ENCODE results near the gene MAOB. TPM values are rescaled to one million over a fixed set of nuclear protein-coding genes. Genes with fewer than 3 reads are reported as not detected.

Gene MAOB
- total and polyA plus RNA-seq, 2 donors (not counting 3 experiments of a cell fraction or from before 2014, with no cell fraction given) = not detected

DNA sequence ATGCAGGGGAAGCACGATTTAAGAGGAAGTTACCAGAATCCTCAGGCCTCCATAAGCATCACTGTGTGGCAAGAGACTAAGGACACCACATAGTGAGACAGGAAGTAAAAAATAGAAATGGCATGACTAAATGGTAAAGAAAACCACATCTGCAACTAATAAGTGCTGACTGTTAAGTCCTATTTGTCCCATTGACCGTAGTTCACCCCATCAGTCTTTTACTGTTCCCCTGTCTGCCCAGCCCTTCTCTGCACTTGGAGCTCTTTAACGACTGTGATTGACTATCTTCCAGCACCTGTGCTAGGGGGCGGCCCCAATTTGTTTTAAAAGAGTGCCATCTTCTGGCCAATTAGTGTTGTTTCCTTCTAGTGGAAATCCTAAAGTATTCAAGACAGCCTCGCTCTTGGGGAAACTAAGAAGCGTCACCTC is 132.0 kb downstream of the MAOB start:
- Histone ChIP-seq H2AFZ (ENCODE audit: low read depth, low read length) (no peak overlapping the region), H3K9me3 (replicated peaks; ENCODE audit: control insufficient read depth, insufficient read depth, low read length) (no peaks in the 10 kb centered on the region), H3K27ac (ENCODE audit: insufficient read depth, low read depth, low read length) (no peak overlapping the region), H3K36me3 (ENCODE audit: control insufficient read depth in 2 of 2, extremely low read depth in 1 of 2, insufficient read depth in 2 of 2, low read length in 2 of 2) (no peaks in the 10 kb centered on the region), H3K4me2 (ENCODE audit: insufficient read depth, low read length) (no peak overlapping the region), H3K79me2 (ENCODE audit: control insufficient read depth, insufficient read depth, low read length) (no peaks in the 10 kb centered on the region), H4K20me1 (replicated peaks; ENCODE audit: control insufficient read depth, extremely low read depth, insufficient read depth, low read length) (no peaks in the 10 kb centered on the region), H3K9me1 (replicated peaks; ENCODE audit: control insufficient read depth, extremely low read depth, insufficient read depth, low read length) (no peaks in the 10 kb centered on the region), H3K9ac (replicated peaks; ENCODE audit: extremely low read depth, insufficient read depth, low read length) (no peak overlapping the region), H3K27me3 (ENCODE audit: control insufficient read depth in 2 of 2, insufficient read depth in 2 of 2, low read length in 2 of 2) (no peaks in the 10 kb centered on the region), H3K4me1 (ENCODE audit: control insufficient read depth, extremely low read depth, insufficient read depth, low read length) (no peaks in the 10 kb centered on the region), H3K4me3 (replicated peaks in 1 of 3; ENCODE audit: insufficient read depth in 1 of 3, low read depth in 1 of 3, low read length in 3 of 3) (no peak overlapping the region)
- DNase-seq (ENCODE audit: low read depth, low spot score) (peak; percentile 57), FAIRE-seq (peak; percentile 91)
- dilution Hi-C loops (cut with MboI; ENCODE audit: extremely low pct_ligation_motif_present, low sequenced_read_pairs) (no loop called here), intact Hi-C loops (cut with micrococcal nuclease) (loop anchor here (1.0 kb wide), 3 partner anchors 96 to 401 kb away; no protein-coding TSS in a partner anchor)
- BruUV-seq (replicated peaks) = no TSS peak
- TF ChIP-seq, protein P1, sequence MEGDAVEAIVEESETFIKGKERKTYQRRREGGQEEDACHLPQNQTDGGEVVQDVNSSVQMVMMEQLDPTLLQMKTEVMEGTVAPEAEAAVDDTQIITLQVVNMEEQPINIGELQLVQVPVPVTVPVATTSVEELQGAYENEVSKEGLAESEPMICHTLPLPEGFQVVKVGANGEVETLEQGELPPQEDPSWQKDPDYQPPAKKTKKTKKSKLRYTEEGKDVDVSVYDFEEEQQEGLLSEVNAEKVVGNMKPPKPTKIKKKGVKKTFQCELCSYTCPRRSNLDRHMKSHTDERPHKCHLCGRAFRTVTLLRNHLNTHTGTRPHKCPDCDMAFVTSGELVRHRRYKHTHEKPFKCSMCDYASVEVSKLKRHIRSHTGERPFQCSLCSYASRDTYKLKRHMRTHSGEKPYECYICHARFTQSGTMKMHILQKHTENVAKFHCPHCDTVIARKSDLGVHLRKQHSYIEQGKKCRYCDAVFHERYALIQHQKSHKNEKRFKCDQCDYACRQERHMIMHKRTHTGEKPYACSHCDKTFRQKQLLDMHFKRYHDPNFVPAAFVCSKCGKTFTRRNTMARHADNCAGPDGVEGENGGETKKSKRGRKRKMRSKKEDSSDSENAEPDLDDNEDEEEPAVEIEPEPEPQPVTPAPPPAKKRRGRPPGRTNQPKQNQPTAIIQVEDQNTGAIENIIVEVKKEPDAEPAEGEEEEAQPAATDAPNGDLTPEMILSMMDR (IDR thresholded peaks at IDR 0.05; ENCODE audit: extremely low read depth in 1 of 2, insufficient read depth in 1 of 2, low read depth in 1 of 2, low read length in 2 of 2) = peak; percentile 17 to 20
- no peak for TF ChIP-seq POLR2AphosphoS5 (IDR thresholded peaks at IDR 0.05; ENCODE audit: insufficient read depth, low read depth, low read length)
- POLR2A ChIA-PET = no interaction called here
- CTCF ChIA-PET = interaction anchor here (0.5 to 3.1 kb wide), 27 partner anchors 8 to 1969 kb away, joined by 3 to 81 read pairs (median 5); partner anchors contain the start of gene MAOA

DNA sequence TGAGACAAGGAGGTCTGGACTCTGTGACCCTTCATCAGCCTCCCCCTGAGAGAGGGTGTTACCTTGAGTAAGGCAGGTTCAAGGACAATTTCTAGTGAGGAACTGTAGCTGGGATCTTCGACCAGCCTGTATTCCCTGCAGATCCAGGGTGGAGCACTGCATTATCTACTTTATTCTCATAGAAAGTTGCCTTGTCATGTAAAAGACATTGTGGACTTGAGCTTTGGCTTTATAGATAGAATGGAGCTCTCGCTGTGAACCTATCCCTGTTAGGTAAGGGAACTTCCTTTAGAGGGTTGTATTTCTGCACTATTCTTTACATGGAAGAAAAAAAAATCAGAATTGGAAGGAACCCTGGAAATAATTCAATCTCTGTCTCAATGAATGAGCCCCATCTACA is 134.8 kb downstream of the MAOB start:
- Histone ChIP-seq H3K9ac (replicated peaks; ENCODE audit: extremely low read depth, insufficient read depth, low read length) (no peak overlapping the region), H3K4me1 (ENCODE audit: control insufficient read depth, extremely low read depth, insufficient read depth, low read length) (no peaks in the 10 kb centered on the region), H4K20me1 (replicated peaks; ENCODE audit: control insufficient read depth, extremely low read depth, insufficient read depth, low read length) (no peaks in the 10 kb centered on the region), H3K4me2 (ENCODE audit: insufficient read depth, low read length) (no peak overlapping the region), H3K27me3 (ENCODE audit: control insufficient read depth in 2 of 2, insufficient read depth in 2 of 2, low read length in 2 of 2) (no peaks in the 10 kb centered on the region), H3K36me3 (ENCODE audit: control insufficient read depth in 2 of 2, extremely low read depth in 1 of 2, insufficient read depth in 2 of 2, low read length in 2 of 2) (no peaks in the 10 kb centered on the region), H3K4me3 (replicated peaks in 1 of 3; ENCODE audit: insufficient read depth in 1 of 3, low read depth in 1 of 3, low read length in 3 of 3) (no peak overlapping the region), H2AFZ (ENCODE audit: low read depth, low read length) (no peak overlapping the region), H3K9me1 (replicated peaks; ENCODE audit: control insufficient read depth, extremely low read depth, insufficient read depth, low read length) (no peaks in the 10 kb centered on the region), H3K79me2 (ENCODE audit: control insufficient read depth, insufficient read depth, low read length) (no peaks in the 10 kb centered on the region), H3K27ac (ENCODE audit: insufficient read depth, low read depth, low read length) (no peak overlapping the region), H3K9me3 (replicated peaks; ENCODE audit: control insufficient read depth, insufficient read depth, low read length) (no peaks in the 10 kb centered on the region)
- peak; percentile 43 for FAIRE-seq
- TF ChIP-seq, protein P2, sequence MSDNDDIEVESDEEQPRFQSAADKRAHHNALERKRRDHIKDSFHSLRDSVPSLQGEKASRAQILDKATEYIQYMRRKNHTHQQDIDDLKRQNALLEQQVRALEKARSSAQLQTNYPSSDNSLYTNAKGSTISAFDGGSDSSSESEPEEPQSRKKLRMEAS (IDR thresholded peaks at IDR 0.05; ENCODE audit: insufficient read depth, insufficient read length) = no peak
- TF ChIP-seq POLR2A (IDR thresholded peaks at IDR 0.05; ENCODE audit: low read depth, low read length) (no peak), GATA2 (IDR thresholded peaks at IDR 0.05; ENCODE audit: insufficient read depth, insufficient read length, low read depth, low read length) (no peak), POLR2AphosphoS5 (IDR thresholded peaks at IDR 0.05; ENCODE audit: insufficient read depth, low read depth, low read length) (no peak), FOS (IDR thresholded peaks at IDR 0.05; ENCODE audit: borderline replicate concordance, insufficient read depth, low read length) (no peak), MYC (IDR thresholded peaks at IDR 0.05; ENCODE audit: low read depth, low read length) (no peak), EZH2 (IDR thresholded peaks at IDR 0.05; ENCODE audit: borderline replicate concordance, low read depth, low read length, severe bottlenecking) (no peak), JUN (IDR thresholded peaks at IDR 0.05; ENCODE audit: borderline replicate concordance, insufficient read depth, insufficient read length, low read depth) (no peak)
- TF ChIP-seq, protein P1 (IDR thresholded peaks at IDR 0.05; ENCODE audit: extremely low read depth in 1 of 2, insufficient read depth in 1 of 2, low read depth in 1 of 2, low read length in 2 of 2) = no peak
- dilution Hi-C loops (cut with MboI; ENCODE audit: extremely low pct_ligation_motif_present, low sequenced_read_pairs) (no loop called here), intact Hi-C loops (cut with micrococcal nuclease) (no loop called here)
- POLR2A ChIA-PET = no interaction called here
- DNase-seq (ENCODE audit: low read depth, low spot score) = no peak
- CTCF ChIA-PET = interaction anchor here (0.7 kb wide), 1 partner anchor 188 kb away, joined by 3 read pairs; no protein-coding TSS in a partner anchor
- no TSS peak for BruUV-seq (replicated peaks)

All from endothelial cell of umbilical vein (primary cell).